GM18508 (cell line): ENCODE data around the gene CCNJL.
"Not testable (repeated sequence)": the region's sequence is repeated elsewhere in the genome, so short reads cannot be mapped to it uniquely, and the experiment has no call there.

Experiments
- ATAC-seq: cut with Tn5 transposase; IDR thresholded peaks from one replicate; pipeline ENCODE4 v1.9.1; 2021; ENCODE audit warnings: moderate number of reproducible peaks; ENCODE audit not compliant: insufficient read depth, unreplicated experiment

Gene CCNJL

GRCh38 chr5:160334716-160335115, 22.4 kb upstream of the CCNJL start:
- not testable (repeated sequence) for ATAC-seq

- ATAC-seq: no peak
Measured at GRCh38 chr5:160333721-160334120, 21.4 kb upstream of the CCNJL start.

- ATAC-seq: no peak
Measured at GRCh38 chr5:160330212-160330611, 17.8 kb upstream of the CCNJL start.

DNA sequence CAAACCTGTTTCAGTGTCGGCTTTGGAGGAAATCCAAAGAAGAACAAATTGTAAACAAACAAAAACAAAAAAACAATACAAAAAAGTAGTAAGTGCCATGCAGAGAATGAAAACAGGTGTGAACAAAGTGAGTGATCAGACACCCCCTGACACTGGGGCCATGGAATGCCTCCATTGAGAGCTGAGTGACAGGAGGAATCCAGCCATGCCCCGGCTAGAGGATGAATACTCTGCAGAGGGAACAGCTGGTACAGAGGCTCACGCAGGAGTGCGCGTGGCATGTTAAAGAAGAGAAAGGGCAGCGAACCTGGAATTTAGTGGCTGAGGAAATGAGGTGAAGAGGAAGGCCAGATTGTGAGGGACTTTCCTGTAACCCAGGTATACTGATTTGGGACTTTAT, 15.5 kb upstream of the CCNJL start:
- no peak for ATAC-seq

- no peak for ATAC-seq
Measured at GRCh38 chr5:160326981-160327380, 14.6 kb upstream of the CCNJL start.

DNA sequence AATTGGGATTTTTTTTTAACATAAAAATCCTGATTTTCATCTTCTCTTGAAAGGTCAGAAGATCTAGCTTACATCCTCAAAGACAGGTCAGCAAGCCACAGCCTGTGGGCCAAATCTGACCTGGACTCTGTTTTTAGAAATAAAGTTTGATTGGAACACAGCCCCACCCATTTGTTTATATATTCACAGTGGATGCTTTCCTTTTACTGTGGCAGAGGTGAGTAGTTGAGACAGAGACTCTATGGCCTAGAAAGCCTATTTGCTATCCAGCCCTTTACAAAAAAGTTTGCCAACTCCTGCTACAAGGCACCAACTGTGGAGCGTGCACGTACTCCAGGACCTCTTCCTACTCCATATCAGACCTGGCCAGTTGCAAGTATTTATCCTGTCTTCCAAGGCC, 13.4 kb upstream of the CCNJL start:
- no peak for ATAC-seq

DNA sequence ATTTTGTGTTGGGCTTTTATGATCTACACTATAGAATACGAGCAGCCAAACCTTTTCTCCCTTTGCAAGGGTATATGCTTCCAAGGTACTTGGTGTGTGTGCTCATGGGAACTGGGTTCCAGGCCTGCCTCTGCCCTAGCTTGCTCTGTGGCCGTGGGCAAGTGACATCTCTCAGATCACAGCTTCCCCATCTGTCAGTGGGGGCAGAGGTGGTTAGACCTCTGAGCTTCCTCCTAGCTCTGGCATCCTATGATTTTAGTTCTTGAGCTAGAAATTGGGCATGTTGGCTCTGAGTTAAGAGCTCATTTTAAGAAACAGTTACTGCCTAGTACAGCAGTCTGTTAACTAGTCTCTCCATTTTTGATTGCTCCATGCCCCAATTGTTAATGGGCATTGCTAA, 12.5 kb upstream of the CCNJL start:
- ATAC-seq: no peak

- ATAC-seq: no peak
Measured at GRCh38 chr5:160318409-160318808, 6.0 kb upstream of the CCNJL start.

DNA sequence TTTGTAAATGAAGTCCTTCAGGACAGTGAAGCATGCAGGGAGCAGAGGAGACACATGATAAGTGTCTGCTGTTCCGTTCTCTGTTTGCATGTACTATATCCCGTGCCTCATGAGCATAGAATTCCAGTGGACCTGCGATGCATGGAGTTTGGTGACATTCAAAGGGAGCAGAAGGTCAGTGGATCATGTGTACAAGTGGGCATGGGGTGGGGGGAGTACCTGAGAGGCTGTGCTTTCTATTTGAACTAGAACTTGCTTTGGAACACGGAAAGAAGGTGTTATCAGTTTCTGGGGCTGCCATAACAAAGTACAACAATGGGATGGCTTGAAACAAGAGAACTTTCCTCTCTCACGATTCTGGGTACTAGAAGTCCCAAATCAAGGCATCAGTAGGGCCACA, 5.1 kb upstream of the CCNJL start:
- no peak for ATAC-seq

- ATAC-seq: no peak
Measured at GRCh38 chr5:160315968-160316367, 3.6 kb upstream of the CCNJL start.

- ATAC-seq: no peak
Measured at GRCh38 chr5:160312960-160313727, 780 bp upstream of the CCNJL start.

- ATAC-seq: no peak
Measured at GRCh38 chr5:160311491-160312133, 752 bp downstream of the CCNJL start.

DNA sequence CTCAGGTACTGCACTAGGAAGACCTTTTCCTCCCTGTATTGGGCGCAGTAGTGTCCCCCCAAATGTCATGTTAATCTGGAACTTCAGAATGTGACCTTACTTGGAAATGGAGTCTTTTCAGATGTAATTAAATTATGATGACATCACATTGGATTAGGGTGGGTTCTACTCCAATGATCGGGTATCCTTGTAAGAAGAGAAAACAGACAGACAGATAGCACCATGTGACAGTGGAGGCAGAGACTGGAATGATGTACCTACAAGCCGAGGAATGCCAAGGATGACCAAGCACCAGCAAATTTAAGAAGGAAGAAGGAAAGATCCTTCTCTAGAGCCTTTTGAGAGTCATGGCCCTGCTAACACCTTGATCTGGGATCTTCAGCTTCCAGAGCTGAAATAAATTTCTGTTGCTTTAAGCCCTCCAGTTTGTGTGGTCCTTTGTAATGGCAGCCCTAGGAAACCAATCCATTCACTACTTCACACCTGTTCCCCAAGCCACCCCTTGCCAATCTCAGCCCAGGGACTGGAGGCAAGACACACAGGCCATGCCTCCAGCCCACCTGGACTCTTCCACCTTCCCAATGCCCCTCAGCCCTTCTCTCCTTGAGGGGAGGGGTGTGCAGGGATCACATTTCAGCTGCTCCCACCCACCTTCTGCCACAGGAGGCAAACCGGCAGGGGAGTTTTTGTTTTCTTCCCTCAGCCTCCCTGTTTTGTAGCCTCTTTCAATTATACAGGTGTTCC, 1.6 kb downstream of the CCNJL start:
- no peak for ATAC-seq

- no peak for ATAC-seq
Measured at GRCh38 chr5:160310140-160310539, 2.2 kb downstream of the CCNJL start.

DNA sequence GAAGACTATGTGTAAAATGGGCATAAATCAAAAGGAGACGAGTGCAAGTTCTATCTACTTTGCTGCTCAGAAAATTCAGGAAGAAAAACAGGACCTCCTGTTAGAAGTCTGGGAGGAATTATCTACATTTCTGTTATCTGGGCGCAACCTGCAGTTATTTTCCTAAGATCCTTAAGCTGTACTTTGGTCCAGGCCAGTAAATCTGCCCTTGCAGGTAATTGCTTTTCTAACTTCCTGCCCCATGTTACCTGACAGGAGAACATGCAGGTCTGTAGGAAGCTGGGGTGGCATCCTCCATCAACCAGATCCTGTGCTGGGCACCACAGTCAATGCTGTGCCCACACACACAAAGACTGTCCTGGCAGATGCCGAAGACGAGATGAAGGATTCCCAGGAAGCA, 5.7 kb downstream of the CCNJL start:
- no peak for ATAC-seq

GRCh38 chr5:160305319-160305718, 7.0 kb downstream of the CCNJL start:
- ATAC-seq: no peak

- no peak for ATAC-seq
Measured at GRCh38 chr5:160303690-160304089, 8.7 kb downstream of the CCNJL start.

- no peak for ATAC-seq
Measured at GRCh38 chr5:160298189-160298588, 14.2 kb downstream of the CCNJL start.

- no peak for ATAC-seq
Measured at GRCh38 chr5:160297776-160298175, 14.6 kb downstream of the CCNJL start.

- ATAC-seq: no peak
Measured at GRCh38 chr5:160297004-160297403, 15.4 kb downstream of the CCNJL start.

DNA sequence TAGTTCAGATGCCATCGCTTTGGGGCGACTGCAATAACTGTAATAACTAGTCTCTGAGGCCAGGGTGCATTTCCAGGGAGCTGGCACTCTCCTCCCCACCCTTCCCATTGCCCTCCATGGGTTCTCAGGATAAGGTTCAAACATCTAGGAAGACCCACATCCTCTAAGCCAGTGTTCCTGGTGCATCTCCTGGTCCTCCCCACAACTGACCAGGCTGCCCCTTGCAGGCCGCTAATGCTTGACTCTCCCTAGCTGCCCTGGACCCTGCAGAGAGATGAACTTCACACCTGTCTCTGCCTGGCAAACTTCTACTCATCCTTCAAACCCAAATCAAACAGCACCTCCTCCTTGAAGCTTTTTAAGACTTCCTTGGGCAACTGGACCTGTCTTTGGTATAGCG, 15.9 kb downstream of the CCNJL start:
- ATAC-seq: no peak
